HG02840 (cell line): ENCODE results near the gene SPATA45.
"Not testable (repeated sequence)": the region's sequence is repeated elsewhere in the genome, so short reads cannot be mapped to it uniquely, and the experiment has no call there.

Experiments
- ATAC-seq: cut with Tn5 transposase; IDR thresholded peaks from one replicate; pipeline ENCODE4 v1.9.1; 2021; ENCODE audit warnings: mild to moderate bottlenecking, moderate library complexity, moderate number of reproducible peaks; ENCODE audit not compliant: unreplicated experiment, low FRiP score

Gene SPATA45

GRCh38 chr1:212847549-212847948 is at the start of gene SPATA45:
TSS of gene SPATA45 (minus strand) at chr1:212847649. CDS start at chr1:212836149, 11,500 bp downstream.
- ATAC-seq: no peak

GRCh38 chr1:212892108-212892507 is 44.7 kb upstream of the SPATA45 start:
- ATAC-seq: no peak

DNA sequence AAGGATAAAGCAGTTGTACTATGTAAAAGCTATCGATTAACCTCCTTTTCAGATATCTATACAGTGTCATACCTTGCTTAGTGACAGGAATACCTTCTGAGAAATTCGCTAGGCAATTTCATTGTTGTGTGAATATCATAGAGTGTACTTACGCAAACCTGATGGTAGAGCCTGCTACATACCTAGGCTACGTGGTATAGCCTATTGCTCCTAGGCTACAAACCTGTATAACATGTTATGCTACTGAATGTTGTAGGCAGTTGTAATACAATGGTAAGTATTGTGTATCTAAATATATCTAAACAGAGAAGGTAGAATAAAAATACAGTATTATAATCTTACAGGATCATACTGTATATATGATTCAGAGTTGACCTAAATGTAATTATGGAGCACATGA is 37.1 kb upstream of the SPATA45 start:
- ATAC-seq: no peak

DNA sequence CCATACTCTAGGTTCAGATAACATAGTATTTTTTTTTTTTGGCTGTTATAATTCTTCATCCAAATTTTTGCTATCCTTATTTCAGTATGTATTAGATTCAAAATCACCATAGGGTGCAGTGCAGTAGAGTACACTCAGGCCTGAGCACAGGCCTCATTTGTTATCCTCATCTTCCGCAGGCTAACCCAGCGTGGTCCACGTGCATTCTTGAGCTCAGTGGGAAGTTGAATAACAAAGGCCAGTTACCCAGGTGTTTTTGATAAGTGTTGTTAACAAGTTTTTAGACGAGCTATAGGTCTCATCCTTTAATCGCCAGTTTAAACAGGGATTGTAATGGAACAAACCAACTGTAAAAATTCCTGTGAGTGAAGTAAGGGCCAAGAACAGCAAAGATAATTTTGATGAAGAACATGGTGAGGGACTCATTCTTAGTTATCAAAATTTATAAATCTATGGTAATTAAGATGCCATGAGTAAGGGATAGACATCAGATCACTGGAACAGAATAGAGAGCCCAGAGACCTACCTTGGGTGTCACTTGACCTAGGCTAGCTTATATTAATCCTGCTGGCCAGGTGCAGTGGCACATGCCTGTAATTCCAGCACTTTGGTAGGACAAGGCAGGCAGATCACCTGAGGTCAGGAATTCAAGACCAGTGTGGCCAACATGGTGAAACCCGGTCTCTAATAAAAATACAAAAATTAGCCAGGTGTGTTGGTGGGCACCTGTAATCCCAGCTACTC is 32.7 kb upstream of the SPATA45 start:
- no peak for ATAC-seq

DNA sequence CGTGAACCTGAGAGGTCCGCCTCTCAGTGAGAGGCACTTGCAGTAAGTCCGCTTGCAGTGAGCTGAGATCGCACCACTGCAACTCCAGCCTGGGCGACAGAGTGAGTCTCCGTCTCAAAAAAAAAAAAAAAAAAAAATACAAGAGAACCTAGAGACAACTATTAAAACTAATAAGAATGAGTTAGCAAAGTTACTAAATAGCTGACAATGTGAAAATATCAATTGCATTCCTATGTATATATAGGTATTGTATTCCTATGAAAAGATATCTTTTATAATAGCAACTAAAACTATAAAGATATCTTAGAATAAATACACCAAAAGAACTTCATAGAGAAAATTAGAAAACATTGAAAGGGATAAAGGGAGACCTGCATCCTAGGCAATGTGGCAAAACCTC is 31.0 kb upstream of the SPATA45 start:
- no peak for ATAC-seq

DNA sequence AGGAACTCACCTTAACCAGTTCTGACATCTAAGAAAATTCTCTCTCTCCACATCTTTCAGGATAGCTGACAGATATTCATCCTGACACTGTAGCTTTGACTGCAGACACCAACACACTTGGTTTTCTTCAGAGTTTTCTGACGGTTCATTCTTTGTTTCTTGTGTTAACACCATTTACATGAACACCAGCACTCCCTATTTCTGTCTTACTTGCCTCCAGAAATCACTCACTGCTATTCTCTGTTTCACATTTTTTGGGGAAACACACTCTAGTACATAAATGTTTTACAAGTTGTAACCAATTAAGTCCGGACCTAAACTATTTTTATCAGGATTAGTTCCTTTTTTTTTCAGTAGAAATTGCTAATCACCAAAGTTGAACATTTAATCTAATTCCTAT is 26.1 kb upstream of the SPATA45 start:
- ATAC-seq: peak; percentile 58

DNA sequence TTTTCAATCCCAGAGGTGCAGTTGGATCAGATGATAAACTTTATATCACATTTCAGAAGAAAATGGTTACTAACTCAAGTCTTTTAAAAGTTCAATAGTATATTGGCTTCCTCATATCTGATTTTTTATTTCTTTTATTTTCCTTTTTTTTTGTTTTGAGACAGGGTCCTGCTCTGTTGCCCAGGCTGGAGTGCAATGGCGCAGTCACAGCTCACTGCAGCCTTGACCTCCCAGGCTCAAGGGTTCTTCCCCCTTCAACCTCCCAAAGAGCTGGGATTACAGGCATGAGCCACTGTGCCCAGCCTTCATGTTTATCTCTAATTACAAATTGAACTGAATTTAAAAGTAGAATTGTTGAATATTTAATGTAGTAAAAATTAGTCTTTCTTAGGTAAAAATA is 24.5 kb upstream of the SPATA45 start:
- no peak for ATAC-seq

DNA sequence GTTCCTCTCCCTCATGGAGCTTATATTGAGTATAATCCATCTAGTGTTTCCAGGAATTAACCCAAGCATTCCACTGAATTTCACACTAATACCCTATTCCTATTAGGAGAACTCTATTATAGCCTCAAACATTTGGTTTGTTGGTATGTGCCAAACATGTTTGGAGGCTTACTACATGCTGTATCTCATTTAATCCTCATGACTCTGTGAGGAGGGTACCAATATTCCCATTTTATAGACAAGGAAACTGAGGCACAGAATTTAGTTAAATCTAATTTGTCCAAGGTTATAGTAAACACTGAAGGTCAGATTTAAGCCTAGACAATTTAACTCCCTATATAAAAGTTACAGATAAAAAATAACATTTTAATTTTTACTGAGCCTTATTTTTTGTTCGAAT is 19.7 kb upstream of the SPATA45 start:
- no peak for ATAC-seq

DNA sequence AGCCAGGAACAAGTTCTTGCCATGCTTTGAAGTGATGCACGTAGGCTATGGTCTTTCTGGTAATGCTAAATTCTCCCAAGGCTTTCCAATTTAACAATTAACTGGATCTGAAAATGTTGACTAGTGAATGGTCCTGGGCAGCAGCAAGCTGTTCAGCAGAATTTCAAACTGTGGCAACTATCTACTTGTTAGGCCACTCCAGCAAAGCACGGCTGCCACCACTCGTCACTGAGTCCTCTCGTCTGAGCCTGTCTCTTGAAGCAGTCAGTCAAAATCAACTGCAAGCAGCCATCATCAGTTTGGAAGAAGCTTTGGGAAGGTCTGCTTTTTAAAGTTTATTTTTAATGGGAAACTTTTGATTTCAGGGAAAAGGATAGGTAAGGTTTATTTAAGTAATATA is 16.8 kb upstream of the SPATA45 start:
- no peak for ATAC-seq

DNA sequence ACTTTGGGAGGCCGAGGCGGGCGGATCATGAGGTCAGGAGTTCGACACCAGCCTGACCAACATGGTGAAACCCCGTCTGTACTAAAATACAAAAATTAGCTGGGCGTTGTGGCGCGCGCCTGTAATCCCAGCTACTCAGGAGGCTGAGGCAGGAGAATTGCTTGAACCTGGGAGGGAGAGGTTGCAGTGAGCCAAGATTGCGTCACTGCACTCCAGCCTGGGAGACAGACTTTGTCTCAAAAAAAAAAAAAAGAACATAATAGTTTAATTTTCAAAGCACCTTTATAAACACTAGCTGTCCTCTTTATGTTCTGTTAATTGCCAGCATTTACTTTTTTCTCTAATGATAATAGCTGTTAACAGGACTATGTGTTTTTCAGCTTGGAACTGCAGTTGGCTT is 15.9 kb upstream of the SPATA45 start:
- ATAC-seq: not testable (repeated sequence)

GRCh38 chr1:212862111-212862690 is 14.8 kb upstream of the SPATA45 start:
- ATAC-seq: no peak

DNA sequence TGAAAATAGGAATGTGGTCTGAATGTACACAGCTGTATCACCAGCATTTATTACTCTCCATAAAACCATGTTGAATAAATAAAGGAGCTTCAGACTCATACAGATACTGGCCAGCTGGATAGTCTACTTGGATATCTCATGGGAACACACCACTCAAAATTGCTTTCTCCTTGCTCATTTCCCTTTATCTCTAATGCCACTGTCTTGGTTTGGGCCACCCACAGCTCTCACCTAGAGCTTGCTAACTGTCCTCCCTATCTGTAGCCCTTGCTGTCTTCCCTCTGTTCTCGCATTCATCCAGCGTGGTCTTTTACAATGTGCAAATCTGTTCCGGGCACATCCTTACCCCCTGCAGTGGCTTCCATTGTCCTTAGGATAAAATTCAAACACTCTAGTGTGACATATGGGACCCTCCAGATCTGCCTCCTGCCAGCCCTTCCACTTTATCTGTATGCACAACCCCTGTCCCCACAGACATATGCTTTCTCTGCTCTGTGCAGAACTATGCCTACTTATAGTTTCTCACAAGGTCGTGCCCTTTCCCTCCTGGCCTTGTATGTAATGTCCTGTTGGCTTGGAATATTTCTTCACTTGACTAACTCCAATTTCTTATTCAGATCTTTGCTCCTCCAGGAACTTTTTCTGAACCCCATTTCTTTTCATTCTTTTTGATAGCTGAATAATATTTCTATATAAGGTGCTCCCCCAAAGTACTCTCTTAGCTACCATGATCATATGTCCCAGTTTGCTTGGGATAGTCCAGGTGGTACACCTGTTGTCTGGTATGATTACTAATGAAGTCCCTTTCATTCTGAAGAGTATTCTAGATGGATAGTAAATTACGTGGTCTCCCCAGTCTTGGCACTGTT is 13.5 kb upstream of the SPATA45 start:
- no peak for ATAC-seq

- peak; percentile 23 for ATAC-seq
Measured at GRCh38 chr1:212858461-212859265, 11.2 kb upstream of the SPATA45 start.

- ATAC-seq: peak; percentile 95
Measured at GRCh38 chr1:212857992-212858460, 10.6 kb upstream of the SPATA45 start, which contains the start of gene FLVCR1. TSS of gene FLVCR1 (plus strand) at chr1:212858275. CDS start at chr1:212858453, 178 bp downstream.

- ATAC-seq: no peak
Measured at GRCh38 chr1:212856755-212857154, 9.3 kb upstream of the SPATA45 start.

GRCh38 chr1:212853658-212854057 is 6.2 kb upstream of the SPATA45 start:
- ATAC-seq: no peak

DNA sequence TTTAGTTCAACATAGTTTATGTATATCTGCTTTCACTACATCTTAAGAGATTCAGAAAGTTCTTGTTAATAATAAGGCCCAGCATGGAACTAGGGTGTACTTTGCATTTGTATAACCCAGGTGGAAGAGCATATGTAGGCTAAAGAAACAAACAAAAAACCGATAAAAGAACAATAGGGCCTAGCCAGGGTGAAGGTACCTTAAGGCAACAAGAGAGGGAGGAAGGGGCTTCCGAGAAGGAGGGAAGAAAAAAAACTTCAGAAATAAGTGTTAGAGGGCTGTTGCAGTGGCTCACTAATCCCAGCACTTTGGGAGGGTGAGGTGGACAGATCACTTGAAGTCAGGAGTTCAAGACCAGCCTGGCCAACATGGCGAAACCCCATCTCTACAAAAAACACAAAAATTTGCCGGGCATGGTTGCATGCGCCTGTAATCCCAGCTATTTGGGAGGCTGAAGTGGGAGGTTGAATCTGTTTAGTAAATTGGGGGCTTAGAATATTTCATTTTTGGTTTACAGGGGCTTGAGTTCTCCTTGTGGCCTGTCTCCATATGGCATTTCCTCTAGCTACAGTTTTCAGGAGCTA is 4.7 kb upstream of the SPATA45 start:
- ATAC-seq: no peak

GRCh38 chr1:212844521-212844920 is 2.9 kb downstream of the SPATA45 start:
- ATAC-seq: not testable (repeated sequence)

- no peak for ATAC-seq
Measured at GRCh38 chr1:212838145-212838544, 9.3 kb downstream of the SPATA45 start.
